Lung (tissue), 12 donors: Measurements from ENCODE around the gene JAK1. TPM values are rescaled to one million over a fixed set of nuclear protein-coding genes. Genes with fewer than 3 reads are reported as not detected.
"Not testable (repeated sequence)": the region's sequence is repeated elsewhere in the genome, so short reads cannot be mapped to it uniquely, and the experiment has no call there.

ENCODE experiments used
- ATAC-seq: fragments of 200-7000 bp; cut with Tn5 transposase; one replicate; pipeline ENCODE4 v1.9.1; 2020; ENCODE audit warnings: moderate number of reproducible peaks; ENCODE audit not compliant: insufficient read depth, low FRiP score
- DNase-seq, 3 donors: peaks; one replicate each; pipeline ENCODE4 v3.0.0-alpha.2; 2013 to 2017
- H3K27ac ChIP-seq, 2 donors: one replicate each; pipeline ENCODE4 v1.5.1; 2013; ENCODE audit warnings: mild to moderate bottlenecking in 2 of 2, moderate library complexity in 2 of 2, control low read depth in 1 of 2, inconsistent platforms in 1 of 2, low read depth in 1 of 2, low read length in 1 of 2
- H3K27me3 ChIP-seq, 3 donors: one replicate each; pipeline ENCODE4 v1.5.1; 2013; ENCODE audit warnings: low read length in 2 of 3; ENCODE audit not compliant: control insufficient read depth in 3 of 3, insufficient read depth in 3 of 3
- H3K36me3 ChIP-seq, 4 donors: one replicate each; pipeline ENCODE4 v1.5.1; 2013; ENCODE audit warnings: low read length in 4 of 4, mild to moderate bottlenecking in 1 of 4, moderate library complexity in 1 of 4; ENCODE audit not compliant: control insufficient read depth in 4 of 4, insufficient read depth in 4 of 4
- H3K4me1 ChIP-seq, 5 donors: one replicate each; pipeline ENCODE4 v1.5.1; 2013; ENCODE audit warnings: low read length in 5 of 5, mild to moderate bottlenecking in 2 of 5, moderate library complexity in 1 of 5; ENCODE audit not compliant: control insufficient read depth in 5 of 5, insufficient read depth in 5 of 5
- H3K4me3 ChIP-seq: one replicate; pipeline ENCODE4 v1.5.1; 2013; ENCODE audit warnings: mild to moderate bottlenecking, control low read depth, moderate library complexity
- H3K9ac ChIP-seq, 2 donors: one replicate each; pipeline ENCODE4 v1.5.1; 2013; ENCODE audit warnings: low read length in 2 of 2, control low read depth in 1 of 2; ENCODE audit not compliant: insufficient read depth in 1 of 2
- H3K9me3 ChIP-seq, 4 donors: one replicate each; pipeline ENCODE4 v1.5.1; 2013; ENCODE audit warnings: low read length in 3 of 4, mild to moderate bottlenecking in 1 of 4, moderate library complexity in 1 of 4; ENCODE audit not compliant: control insufficient read depth in 4 of 4, insufficient read depth in 3 of 4
- CTCF ChIP-seq: IDR thresholded peaks from 2 replicates; pipeline ENCODE4 v1.5.1; 2012; ENCODE audit warnings: mild to moderate bottlenecking; ENCODE audit errors: control extremely low read depth, extremely low read depth
- WGBS, 2 donors: extraction: QIAGEN DNeasy Blood & Tissue Kit; methylation state at CpG; one replicate each; pipeline ENCODE4 v1.1.7; 2013; 5-methylcytosine and 5-hydroxymethylcytosine counted together
- polyA plus RNA-seq, 2 donors: library from polyadenylated mRNA; stranded (reverse); fragments of 200-250 nt; gene quantifications; one replicate each; pipeline ENCODE4 v1.2.1, GENCODE V29; 2013
- total RNA-seq, 2 donors: library from RNA; depleted of rRNA in 1 of 2; stranded (reverse); fragments of >200 nt in 1 of 2; gene quantifications; one replicate each; pipeline ENCODE4 v1.2.1, GENCODE V29; 2014 to 2021
- donor health status: control.
- donor health status: control.
- donor health status: Bipolar disorder and iron deficiency.
- donor health status: healthy.
- donor health status: DM: yes; HTN: yes; CAD: no.

Gene JAK1
- total and polyA plus RNA-seq, 4 donors: 26.7 to 162 (median 116) TPM

GRCh38 chr1:65001231-65001792 is 35.0 kb upstream of the JAK1 start:
- no peak for TF ChIP-seq CTCF
- no peak overlapping the region for H3K9ac ChIP-seq
- ATAC-seq (peak; percentile 54), DNase-seq (peak; percentile 80 to 86 (median 82))
- H3K27ac ChIP-seq: peak overlapping the region; percentile 98 to 99
- H3K36me3 ChIP-seq: no peaks in the 10 kb centered on the region
- no peaks in the 10 kb centered on the region for H3K9me3 ChIP-seq
- H3K27me3 ChIP-seq: peaks cover 0 to 29% (median 9%) of the 10 kb centered on the region in 3 donors
- H3K4me1 ChIP-seq: peaks cover 4 to 19% (median 9%) of the 10 kb centered on the region in 5 donors
- no peak overlapping the region for H3K4me3 ChIP-seq
- 17 to 33% methylated on average over 18 of the region's 18 CpGs for WGBS, 2 donors

GRCh38 chr1:64998425-64998948 is 32.1 kb upstream of the JAK1 start:
- 79 to 82% methylated on average over 4 of the region's 4 CpGs for WGBS, 2 donors
- H3K4me3 ChIP-seq, H3K36me3 ChIP-seq, DNase-seq, H3K27ac ChIP-seq, H3K9me3 ChIP-seq, ATAC-seq, H3K9ac ChIP-seq: not testable (repeated sequence)
- Histone ChIP-seq H3K27me3 (peaks cover 0 to 16% (median 9%) of the 10 kb centered on the region in 3 donors), H3K4me1 (peaks cover 4 to 19% (median 9%) of the 10 kb centered on the region in 5 donors)

GRCh38 chr1:64996541-64997257 is 30.4 kb upstream of the JAK1 start:
- no peak for TF ChIP-seq CTCF
- WGBS, 2 donors: 78 to 83% methylated on average over 6 of the region's 6 CpGs

GRCh38 chr1:64995316-64995715 is 29.0 kb upstream of the JAK1 start:
- H3K27me3 ChIP-seq: no peaks in the 10 kb centered on the region
- H3K4me1 ChIP-seq: no peaks in the 10 kb centered on the region
- no peaks in the 10 kb centered on the region for H3K9me3 ChIP-seq
- H3K9ac ChIP-seq: no peak overlapping the region
- no peak for TF ChIP-seq CTCF
- H3K27ac ChIP-seq: no peak overlapping the region
- H3K4me3 ChIP-seq: no peak overlapping the region
- ATAC-seq (no peak), DNase-seq (no peak)
- peaks cover 0 to 2% (median 0%) of the 10 kb centered on the region in 4 donors for H3K36me3 ChIP-seq
- 87 to 90% methylated on average over 5 of the region's 5 CpGs for WGBS, 2 donors

More at GRCh38 chr1:64996541-64997257, 30.4 kb upstream of the JAK1 start:
- peaks cover 0 to 5% (median 4%) of the 10 kb centered on the region in 3 donors for H3K27me3 ChIP-seq
- H3K9me3 ChIP-seq: no peaks in the 10 kb centered on the region
- H3K36me3 ChIP-seq: peaks cover 0 to 2% (median 0%) of the 10 kb centered on the region in 4 donors
- DNase-seq (no peak), ATAC-seq (no peak)
- no peak overlapping the region for H3K9ac ChIP-seq
- no peak overlapping the region for H3K27ac ChIP-seq
- no peak overlapping the region for H3K4me3 ChIP-seq
- H3K4me1 ChIP-seq: peaks cover 0 to 9% (median 4%) of the 10 kb centered on the region in 5 donors
